Effector CD8-positive, alpha-beta T cell (primary cell): ENCODE results near the gene CACYBP.
A peak's percentile ranks its signal among the peaks of the same experiment; 100 is the strongest.

Experiments
- DNase-seq: peaks from one replicate; lab custom pipeline; 2025; lab: John Stamatoyannopoulos, UW
- total RNA-seq, 4 experiments: gene quantifications; one replicate each; lab custom pipeline; 2026; lab: John Stamatoyannopoulos, UW

Gene CACYBP, protein sequence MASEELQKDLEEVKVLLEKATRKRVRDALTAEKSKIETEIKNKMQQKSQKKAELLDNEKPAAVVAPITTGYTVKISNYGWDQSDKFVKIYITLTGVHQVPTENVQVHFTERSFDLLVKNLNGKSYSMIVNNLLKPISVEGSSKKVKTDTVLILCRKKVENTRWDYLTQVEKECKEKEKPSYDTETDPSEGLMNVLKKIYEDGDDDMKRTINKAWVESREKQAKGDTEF
- total RNA-seq, result 75.7 to 212 (median 86.3) reads per million in 4 experiments

- DNase-seq, result peak; percentile 26
These were observed at the start of gene CACYBP for GRCh38 chr1:174999936-175000696. CACYBP (plus strand) TSS chr1:174999947; CDS start chr1:175000181, 234 bp downstream.

GRCh38 chr1:174953285-174954072, 46.3 kb upstream of the CACYBP start:
- no peak for DNase-seq

DNA sequence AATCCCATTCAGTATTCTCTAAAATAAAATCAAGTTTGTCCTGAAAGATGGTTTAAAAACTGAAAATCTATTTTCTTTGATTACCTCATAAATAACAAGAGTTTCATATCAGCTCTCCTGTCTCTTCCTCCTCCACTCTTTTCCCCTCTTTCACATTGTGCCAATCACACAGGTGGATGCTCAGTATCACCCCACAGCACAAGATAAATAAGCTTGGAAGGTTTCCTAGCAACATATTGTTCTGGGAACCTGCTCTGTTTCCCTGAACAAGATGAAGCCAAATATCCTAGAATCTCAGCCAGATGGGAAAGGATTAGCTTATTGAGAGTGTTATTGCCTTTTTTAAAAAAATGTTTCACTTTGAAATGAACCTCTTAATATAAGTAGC, 45.7 kb upstream of the CACYBP start:
- DNase-seq, result no peak

DNA sequence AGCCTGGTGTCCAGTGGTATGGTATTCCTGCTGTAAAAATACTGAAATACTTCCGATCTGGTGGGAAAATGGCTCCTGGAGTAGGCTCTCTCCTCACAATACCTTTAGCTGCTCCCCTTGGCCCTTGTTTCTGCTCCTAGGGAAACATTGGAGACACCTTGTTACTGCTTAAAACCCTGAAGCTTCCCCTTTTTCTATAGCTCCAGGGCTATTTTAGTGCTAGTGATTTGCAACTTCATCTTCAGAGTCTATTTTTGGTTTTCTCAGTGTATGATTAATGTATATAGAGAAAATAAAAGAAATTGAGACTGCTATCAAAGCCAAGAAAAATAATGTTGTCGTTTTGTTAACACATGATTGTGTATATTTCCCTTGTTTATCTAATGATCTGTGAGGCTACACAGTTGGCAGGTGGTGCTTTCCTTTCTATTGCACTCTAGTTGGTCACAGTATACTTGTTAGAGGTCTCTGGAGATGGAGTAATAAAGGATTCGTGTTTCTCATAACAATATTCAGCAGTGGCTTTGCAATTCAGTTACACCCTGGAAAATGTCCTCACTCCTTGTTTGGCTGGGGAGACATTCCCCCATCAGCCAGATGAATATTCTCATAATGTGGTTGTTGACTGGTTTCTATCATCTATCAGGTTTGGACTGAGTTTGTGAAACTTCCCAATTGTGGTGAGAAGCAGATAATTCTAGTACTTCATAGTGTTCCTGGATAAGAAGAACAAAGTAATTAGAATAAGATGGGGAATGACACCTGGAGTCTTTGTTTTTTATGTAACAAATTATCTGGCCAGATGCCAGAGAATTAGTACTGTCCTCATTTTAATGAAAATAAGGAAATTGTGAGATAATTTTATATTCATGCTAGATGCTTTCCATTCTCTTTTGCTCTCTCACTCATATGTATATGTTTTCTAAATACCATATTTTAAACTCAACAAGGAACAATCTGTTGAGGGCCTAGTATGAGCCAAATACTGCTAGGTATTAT, 44.8 kb upstream of the CACYBP start:
- DNase-seq, result no peak

DNA sequence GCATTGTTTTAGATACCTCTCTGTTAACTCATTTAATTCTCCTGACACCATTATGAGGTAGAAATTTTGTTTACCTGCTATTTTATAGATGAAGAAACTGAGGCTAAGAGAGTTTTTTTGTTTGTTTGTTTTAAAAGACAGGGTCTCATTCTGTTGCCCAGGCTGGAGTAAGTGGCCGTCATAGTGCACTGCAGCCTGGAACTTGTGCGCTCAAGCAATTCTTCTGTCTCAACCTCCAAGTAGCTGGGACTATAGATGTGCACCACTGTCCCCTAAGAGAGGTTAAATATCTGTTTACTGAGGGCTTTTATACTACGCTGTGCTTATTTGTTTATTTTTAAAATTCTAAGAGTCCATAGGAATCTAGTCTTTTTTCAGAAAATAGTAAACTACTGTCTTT, 43.7 kb upstream of the CACYBP start:
- DNase-seq, result no peak

DNA sequence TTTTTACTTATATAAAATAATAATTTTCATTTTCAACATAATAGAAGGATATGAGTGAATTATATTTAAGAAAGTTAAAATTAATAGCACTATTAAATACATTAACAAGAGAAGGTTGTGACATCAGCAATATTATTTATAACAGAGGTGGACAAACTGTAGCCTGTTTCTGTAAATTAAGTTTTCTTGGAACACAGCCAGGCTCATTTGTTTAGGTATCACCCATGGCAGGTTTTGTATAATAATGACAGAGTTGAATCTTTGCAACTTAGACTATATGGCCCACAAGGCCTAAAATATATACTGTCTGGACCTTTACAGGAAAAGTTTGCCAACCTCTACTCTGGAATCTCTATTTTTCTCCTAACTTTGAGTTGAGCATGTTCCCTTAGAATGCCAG, 42.8 kb upstream of the CACYBP start:
- no peak for DNase-seq

- no peak for DNase-seq
These were observed 41.9 kb upstream of the CACYBP start for GRCh38 chr1:174957829-174958228.

DNA sequence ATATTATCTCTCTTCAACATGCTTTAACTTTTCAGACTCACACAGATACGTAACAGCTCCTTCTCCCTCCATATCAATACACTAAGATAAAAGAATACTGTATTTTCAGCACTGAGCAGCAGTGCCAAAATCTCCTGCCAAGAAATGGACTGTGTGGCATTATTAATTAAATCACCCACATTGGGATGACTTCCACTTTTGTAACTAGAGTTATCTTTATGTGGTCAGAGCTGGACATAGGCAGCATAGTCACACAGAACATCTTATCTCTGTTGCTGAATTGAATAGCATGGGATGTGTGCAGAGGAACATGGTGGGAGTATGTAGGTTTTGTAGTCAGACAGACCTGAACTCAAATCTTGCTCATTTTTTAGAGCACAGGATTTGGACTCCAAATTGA, 41.4 kb upstream of the CACYBP start:
- no peak for DNase-seq

DNA sequence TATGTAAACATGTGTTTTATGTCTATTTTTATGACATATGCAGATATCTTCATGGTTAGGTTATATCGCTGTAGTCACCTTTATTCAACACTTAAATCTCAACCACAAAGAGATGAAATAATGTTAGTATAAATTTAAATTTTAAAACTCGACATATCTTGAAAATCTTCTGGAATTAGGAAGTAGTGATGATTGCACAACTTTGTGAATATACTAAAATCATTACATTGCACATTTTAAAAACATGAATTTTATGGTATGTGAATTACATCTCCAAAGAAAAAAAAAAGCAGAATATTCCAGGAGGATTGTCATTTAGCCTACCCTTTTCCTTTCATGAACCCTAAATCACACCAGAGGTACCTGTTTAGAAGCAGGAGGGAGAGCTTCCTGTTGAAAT, 39.4 kb upstream of the CACYBP start:
- DNase-seq, result no peak

GRCh38 chr1:174963529-174964125, 36.1 kb upstream of the CACYBP start:
- no peak for DNase-seq

DNA sequence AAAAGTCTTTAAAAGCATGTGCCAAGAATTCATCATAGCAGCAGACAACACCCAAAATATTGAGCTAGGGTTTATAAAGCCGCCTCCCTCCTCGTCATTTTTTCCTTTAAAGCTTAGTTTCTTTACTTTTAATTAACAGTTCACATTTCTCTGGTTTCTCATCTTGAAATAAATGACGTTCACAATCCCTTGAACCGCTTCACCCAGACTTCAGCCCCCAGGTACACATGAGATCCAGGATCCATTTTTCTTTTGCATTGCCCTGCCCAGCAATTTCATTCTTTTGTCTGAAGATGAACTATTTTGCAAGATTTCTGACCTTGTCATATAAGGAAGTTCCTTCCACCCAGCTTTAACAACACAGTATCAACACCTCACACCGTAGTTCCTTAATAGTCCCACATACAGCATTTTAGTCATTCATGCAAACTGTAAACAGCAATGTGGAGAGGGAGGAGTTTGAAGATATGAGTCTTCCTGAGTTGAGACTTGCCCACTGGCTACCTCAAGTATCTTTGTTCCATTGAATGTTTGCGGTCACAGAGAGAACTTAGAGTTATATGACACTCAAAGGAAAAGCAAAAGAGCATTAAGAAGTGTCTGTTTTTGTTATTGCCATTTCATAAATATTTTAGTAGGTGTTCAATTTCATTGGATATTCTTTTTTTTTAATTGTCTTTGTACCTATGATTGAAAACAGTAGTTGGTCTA, 35.3 kb upstream of the CACYBP start:
- DNase-seq, result no peak

- no peak for DNase-seq
These were observed 34.8 kb upstream of the CACYBP start for GRCh38 chr1:174964972-174965361.

DNA sequence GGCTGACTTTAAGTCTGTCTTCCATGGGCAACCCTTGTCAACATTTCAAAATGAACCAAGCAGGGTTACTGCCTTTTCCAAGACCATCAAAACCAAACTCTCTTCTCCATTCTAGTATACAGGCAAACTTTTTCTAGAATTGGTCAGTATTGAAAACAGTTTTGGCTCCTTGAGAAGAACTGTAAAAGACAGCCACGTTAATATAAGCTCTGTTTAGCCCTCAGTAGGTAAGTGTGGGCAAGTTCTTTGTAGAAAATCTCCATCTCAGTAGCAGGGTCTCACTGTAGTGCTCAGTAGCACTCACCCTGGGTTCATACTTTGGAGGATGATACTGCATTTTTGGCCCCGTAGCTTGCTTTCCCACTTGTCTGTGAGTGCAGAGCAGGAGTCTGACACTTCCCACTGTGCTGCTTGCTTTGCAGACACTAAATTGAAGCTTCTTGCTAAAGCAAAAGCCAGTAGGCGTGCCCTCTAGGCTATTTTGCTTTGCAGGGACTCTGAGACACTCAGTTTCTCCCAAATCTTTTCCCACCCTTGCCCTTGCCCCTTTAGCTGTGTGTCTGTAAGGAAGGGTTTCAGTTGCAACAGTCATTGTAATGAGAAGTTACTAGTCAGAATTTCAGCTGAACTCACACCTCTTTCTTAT, 34.3 kb upstream of the CACYBP start:
- DNase-seq, result no peak

DNA sequence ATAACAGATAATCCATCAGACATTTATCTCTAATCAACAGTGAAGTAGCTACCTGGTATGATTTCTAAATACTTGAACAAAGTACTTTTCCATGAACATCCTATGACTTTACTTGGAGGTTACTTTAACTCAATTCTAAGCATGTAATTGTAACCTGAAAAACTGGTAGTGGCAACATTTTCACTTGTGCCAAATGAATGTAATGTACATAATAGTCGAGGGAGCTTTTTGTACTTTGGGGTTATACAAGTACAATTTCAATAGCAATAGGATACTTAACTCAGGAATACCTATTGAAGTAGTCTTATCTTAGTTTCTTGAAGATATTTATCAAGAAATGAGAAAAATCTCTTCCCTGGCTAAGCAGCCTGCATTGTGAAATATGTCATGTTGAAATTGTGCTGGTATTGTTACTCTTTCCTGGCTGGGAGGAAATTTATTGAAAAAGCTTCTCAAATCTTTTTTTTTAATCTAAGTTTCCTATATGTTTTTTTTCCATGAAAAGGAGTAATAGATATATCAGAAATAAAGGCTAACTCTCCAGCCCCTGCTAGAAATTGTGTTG, 33.7 kb upstream of the CACYBP start:
- DNase-seq, result no peak

DNA sequence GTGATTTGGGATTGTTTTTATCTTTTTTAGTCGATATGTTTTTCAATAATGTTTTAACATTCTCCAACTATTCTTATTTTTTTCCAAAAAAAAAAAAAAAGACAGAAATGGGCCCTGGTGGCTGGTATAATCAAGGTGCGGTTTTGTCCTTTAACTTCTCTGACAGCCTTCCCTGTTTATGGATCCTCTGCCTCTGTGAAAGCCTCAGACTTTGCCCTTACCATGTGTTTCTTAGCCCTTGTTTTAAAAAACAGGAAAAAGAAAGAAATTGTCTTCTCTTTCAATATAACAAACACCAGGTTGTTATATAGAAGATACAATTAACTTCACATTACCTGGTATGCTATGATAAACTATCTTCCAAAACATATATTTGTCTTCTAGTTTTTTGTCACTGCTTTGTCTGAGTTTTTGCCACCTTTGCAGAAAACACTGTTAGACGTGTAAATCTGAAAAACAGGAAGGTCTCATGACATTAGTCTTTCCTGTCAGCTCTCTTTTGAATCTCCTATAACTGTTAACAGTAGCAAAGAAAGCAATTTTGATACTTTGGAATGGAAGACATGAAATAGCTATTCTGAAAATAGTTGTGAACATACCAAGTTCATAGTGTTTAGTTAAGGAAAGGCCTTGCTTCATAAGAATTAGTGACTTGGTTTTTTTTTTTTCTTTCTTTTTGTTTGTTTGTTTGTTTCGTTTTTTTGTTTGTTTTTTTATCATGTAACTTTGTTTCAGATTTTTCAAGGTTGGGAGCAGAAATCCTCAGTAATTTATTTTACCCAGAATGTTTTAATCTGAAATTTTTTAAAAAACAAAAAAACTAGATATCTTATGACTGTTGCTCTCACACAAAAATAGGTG, 31.7 kb upstream of the CACYBP start:
- no peak for DNase-seq

GRCh38 chr1:174968750-174969244, 30.9 kb upstream of the CACYBP start:
- DNase-seq, result no peak

GRCh38 chr1:174969977-174970376, 29.8 kb upstream of the CACYBP start:
- no peak for DNase-seq

- DNase-seq, result no peak
These were observed 28.3 kb upstream of the CACYBP start for GRCh38 chr1:174971466-174971865.
